ENCODE measurements around the gene FOXN3.
"Not testable (repeated sequence)": the region's sequence is repeated elsewhere in the genome, so short reads cannot be mapped to it uniquely, and the experiment has no call there.

Gene FOXN3

GRCh38 chr14:89221109-89221810 lies 195.8 kb downstream of the FOXN3 start:
- peak; percentile 57 for DNase-seq

DNA sequence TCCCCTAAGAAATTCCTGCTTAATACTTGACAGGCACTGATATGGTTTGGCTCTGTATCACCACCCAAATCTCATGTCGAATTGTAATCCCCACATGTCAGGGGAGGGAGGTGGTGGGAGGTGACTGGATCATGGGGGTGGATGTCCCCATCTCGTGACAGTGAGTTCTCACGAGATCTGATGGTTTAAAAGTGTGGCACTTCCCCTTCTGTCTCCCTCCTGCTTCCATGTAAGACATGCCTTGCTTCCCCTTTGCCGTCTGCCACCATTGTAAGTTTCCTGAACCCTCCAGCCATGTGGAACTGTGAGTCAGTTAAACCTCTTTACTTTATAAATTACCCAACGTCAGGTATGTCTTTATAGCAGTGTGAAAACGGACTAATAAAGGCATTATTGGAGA lies 198.0 kb downstream of the FOXN3 start:
- DNase-seq, result no peak

- DNase-seq, result no peak
Observed at GRCh38 chr14:89217891-89218290, 199.1 kb downstream of the FOXN3 start.

GRCh38 chr14:89215531-89215930 lies 201.5 kb downstream of the FOXN3 start:
- no peak for DNase-seq

DNA sequence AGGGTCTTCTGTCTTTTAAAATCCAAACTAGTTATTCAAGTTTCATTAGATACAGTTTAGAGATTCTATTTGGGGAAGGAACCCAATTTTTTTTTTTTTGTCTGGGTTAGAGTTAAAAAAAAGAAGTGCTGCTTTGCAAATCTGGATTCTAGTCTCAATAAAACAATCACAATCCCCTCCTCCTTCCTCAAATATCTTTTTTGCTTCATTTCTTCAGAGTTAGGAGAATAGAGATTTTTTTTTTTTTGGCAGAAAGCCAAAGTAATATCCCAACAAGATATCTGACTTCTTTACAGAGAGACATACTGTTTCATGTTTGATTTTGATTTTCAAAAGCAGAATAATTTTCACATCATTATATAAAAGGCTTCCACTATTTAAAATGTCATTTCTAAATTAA lies 201.9 kb downstream of the FOXN3 start:
- DNase-seq, result no peak

- DNase-seq, result no peak
Observed at GRCh38 chr14:89214221-89214965, 202.6 kb downstream of the FOXN3 start.

GRCh38 chr14:89212386-89213235 lies 204.4 kb downstream of the FOXN3 start:
- DNase-seq, result no peak

- no peak for DNase-seq
Observed at GRCh38 chr14:89209558-89209957, 207.5 kb downstream of the FOXN3 start.

DNA sequence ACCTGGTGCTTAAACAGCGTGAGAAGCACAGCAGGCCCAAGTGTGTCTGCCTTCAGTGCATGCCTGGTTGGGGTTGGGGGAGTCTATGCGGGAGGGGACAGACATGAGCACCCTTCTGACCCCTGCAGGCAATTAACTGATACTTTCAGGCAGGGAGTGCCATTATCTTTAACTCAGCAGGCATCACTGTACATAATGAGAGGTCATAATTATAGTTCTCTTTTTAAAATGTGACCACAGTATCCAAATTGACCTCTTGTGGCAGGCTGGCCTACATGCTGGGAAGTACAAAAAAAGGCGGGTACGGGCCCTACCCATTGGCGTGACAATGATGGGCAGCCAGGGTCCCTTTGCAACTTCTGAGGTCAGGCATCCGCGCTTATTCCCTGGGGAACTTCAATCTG lies 209.1 kb downstream of the FOXN3 start:
- no peak for DNase-seq

- no peak for DNase-seq
Observed at GRCh38 chr14:89206389-89207031, 210.5 kb downstream of the FOXN3 start.

GRCh38 chr14:89205137-89205740 lies 211.8 kb downstream of the FOXN3 start:
- DNase-seq, result no peak

GRCh38 chr14:89202413-89203190 lies 214.4 kb downstream of the FOXN3 start:
- DNase-seq, result no peak

DNA sequence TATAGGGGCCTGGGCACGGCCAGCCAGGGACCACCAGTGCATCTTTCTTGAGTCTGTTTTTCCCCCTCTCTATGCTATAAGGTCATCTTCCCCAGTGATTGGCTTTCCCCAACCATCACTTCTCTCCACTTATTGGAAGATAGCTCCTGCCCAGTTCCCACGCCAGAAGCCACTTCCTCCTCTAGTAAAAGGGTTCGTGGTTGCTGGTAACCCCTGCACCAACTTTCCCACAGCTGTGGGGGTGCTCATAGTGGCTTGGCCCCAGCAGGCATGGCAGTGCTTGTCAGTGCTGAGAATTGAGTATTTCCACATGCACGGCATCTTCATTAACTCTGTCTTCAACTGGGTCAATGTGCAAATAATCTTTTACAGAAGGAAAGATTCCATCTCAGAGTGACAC lies 215.4 kb downstream of the FOXN3 start:
- DNase-seq, result no peak

DNA sequence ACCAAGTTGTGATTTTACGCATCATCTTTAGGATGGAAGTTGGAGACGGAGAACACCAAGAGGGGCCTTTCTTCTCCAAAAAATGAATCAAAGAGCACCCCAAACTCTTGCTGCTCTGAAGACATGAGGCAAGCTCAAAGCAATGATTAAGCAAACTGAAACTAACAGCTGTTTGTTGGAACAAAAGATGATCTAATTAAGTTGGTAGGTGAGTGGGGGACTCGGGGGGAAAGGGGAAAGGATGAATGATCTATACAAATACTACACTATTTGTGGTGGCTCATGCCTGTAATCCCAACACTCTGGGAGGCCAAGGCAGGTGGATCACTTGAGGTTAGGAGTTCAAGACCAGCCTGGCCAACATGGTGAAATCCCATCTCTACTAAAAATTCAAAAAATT lies 217.7 kb downstream of the FOXN3 start:
- not testable (repeated sequence) for DNase-seq

GRCh38 chr14:89198544-89199329 lies 218.3 kb downstream of the FOXN3 start:
- DNase-seq, result no peak

- no peak for DNase-seq
Observed at GRCh38 chr14:89197623-89198022, 219.4 kb downstream of the FOXN3 start.

GRCh38 chr14:89196545-89196944 lies 220.5 kb downstream of the FOXN3 start:
- no peak for DNase-seq

DNA sequence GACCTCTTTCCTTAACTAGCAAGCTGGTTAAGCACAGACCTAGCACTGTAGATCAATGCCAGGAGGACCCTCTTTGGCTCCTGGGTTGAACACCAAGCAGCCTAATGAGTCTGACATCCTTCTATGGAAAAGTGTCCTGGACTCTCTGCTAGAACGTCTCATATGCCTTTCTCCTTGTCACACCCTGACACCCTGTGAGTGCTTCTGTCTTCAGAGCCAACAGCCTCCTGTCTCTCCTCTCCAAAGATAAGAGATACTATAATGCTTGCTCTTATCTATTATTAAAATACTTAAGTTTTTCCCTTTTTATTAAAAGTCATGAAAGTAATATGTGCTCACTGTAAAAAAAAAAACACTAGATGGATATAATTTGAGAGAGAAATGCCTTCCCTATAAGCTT lies 222.7 kb downstream of the FOXN3 start:
- DNase-seq, result no peak

GRCh38 chr14:89190765-89191513 lies 226.1 kb downstream of the FOXN3 start:
- no peak for DNase-seq

DNA sequence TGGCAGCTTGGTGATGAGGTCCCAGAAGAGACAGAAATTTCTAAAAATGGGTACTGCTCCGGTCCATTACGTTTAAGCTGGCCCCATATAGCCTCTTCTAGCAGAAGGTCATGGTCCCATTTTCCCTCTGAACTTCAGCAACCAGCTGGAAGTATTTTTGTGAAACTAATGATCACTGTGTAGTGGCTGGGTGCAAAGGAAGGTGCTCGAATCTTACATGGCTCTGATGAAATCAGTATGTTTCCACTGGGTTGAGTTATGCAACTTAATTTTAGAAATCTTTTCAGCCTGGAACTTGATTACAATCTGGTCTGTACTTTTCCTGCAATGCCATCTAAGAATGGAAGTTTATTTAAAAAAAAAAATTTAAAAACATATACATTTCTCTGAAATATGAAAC lies 228.5 kb downstream of the FOXN3 start:
- DNase-seq, result no peak
